Prostate gland (tissue), 2 donors: Measurements from ENCODE around the gene GNAI2.

Experiments
- CTCF ChIP-seq, 4 experiments: fragments of 200-600 bp in 2 of 4; fragments of 450-650 bp in 2 of 4; sonication (generic) in 2 of 4; IDR thresholded peaks; 1 replicate in 3 of 4; 2 replicates in 1 of 4; pipeline ENCODE4 v1.5.1; 2016 to 2019; ENCODE audit warnings: antibody characterized with exemption in 4 of 4, mild to moderate bottlenecking in 2 of 4, moderate library complexity in 2 of 4
- POLR2AphosphoS5 ChIP-seq: sonication (generic); formaldehyde crosslinking; IDR thresholded peaks from one replicate; pipeline ENCODE4 v1.6.1; 2017; ENCODE audit warnings: antibody characterized with exemption

- TF ChIP-seq POLR2AphosphoS5 = no peak
- TF ChIP-seq CTCF (IDR thresholded peaks at IDR 0.05) = no peak
These were observed 51.3 kb downstream of the GNAI2 start for GRCh38 chr3:50287262-50287661.
